GM18511 (cell line): Measurements from ENCODE around the gene FAM107B.

Experiments used
- ATAC-seq: cut with Tn5 transposase; IDR thresholded peaks from one replicate; pipeline ENCODE4 v1.9.1; 2021; ENCODE audit warnings: mild to moderate bottlenecking, moderate library complexity; ENCODE audit not compliant: unreplicated experiment

The FAM107B gene

GRCh38 chr10:14519785-14520184 lies 254.9 kb downstream of the FAM107B start:
- no peak for ATAC-seq

- ATAC-seq = no peak
Observed at GRCh38 chr10:14518149-14518548, 256.5 kb downstream of the FAM107B start.

- ATAC-seq = no peak
Observed at GRCh38 chr10:14513123-14513522, 261.6 kb downstream of the FAM107B start.

GRCh38 chr10:14510346-14510745 lies 264.4 kb downstream of the FAM107B start:
- ATAC-seq = no peak

GRCh38 chr10:14508725-14509124 lies 266.0 kb downstream of the FAM107B start:
- no peak for ATAC-seq

GRCh38 chr10:14507781-14508180 lies 266.9 kb downstream of the FAM107B start:
- ATAC-seq = no peak

- no peak for ATAC-seq
Observed at GRCh38 chr10:14507176-14507575, 267.5 kb downstream of the FAM107B start.

GRCh38 chr10:14502431-14502830 lies 272.3 kb downstream of the FAM107B start:
- ATAC-seq = no peak

- ATAC-seq = no peak
Observed at GRCh38 chr10:14500172-14500765, 274.4 kb downstream of the FAM107B start.

- ATAC-seq = no peak
Observed at GRCh38 chr10:14499601-14499904, 275.1 kb downstream of the FAM107B start.

- ATAC-seq = no peak
Observed at GRCh38 chr10:14498326-14498725, 276.4 kb downstream of the FAM107B start.

GRCh38 chr10:14491811-14492210 lies 282.9 kb downstream of the FAM107B start:
- no peak for ATAC-seq

- no peak for ATAC-seq
Observed at GRCh38 chr10:14489522-14490177, 285.0 kb downstream of the FAM107B start.

- no peak for ATAC-seq
Observed at GRCh38 chr10:14487488-14487883, 287.2 kb downstream of the FAM107B start.

GRCh38 chr10:14486777-14487487 lies 287.8 kb downstream of the FAM107B start:
- ATAC-seq = no peak

GRCh38 chr10:14485986-14486385 lies 288.7 kb downstream of the FAM107B start:
- ATAC-seq = no peak

- no peak for ATAC-seq
Observed at GRCh38 chr10:14483417-14483816, 291.3 kb downstream of the FAM107B start.

GRCh38 chr10:14481752-14482151 lies 292.9 kb downstream of the FAM107B start:
- ATAC-seq = no peak

- no peak for ATAC-seq
Observed at GRCh38 chr10:14481014-14481413, 293.7 kb downstream of the FAM107B start.

- ATAC-seq = no peak
Observed at GRCh38 chr10:14478604-14479003, 296.1 kb downstream of the FAM107B start.

GRCh38 chr10:14478201-14478600 lies 296.5 kb downstream of the FAM107B start:
- no peak for ATAC-seq

GRCh38 chr10:14477408-14477710 lies 297.3 kb downstream of the FAM107B start:
- no peak for ATAC-seq
